ENCODE results near the gene ORC2.

GRCh38 chr2:200922439-200922838, 41.0 kb downstream of the ORC2 start:
- TF ChIP-seq POLR2AphosphoS5 (IDR thresholded peaks at IDR 0.05; ENCODE audit: low read depth, low read length) = no peak
- no peak for TF ChIP-seq RAD21 (IDR thresholded peaks at IDR 0.05; ENCODE audit: low read length)
- TF ChIP-seq USF2 (IDR thresholded peaks at IDR 0.05; ENCODE audit: borderline replicate concordance, low read depth, low read length) = no peak
- TF ChIP-seq CTCF (IDR thresholded peaks at IDR 0.05) = no peak
- TF ChIP-seq IRF3 (IDR thresholded peaks at IDR 0.05; ENCODE audit: low read depth, low read length) = no peak
- TF ChIP-seq ELF1 (IDR thresholded peaks at IDR 0.05) = no peak
- TF ChIP-seq SIN3A (IDR thresholded peaks at IDR 0.05; ENCODE audit: borderline replicate concordance, low read depth, low read length) = no peak
- no peak for TF ChIP-seq TAF1 (IDR thresholded peaks at IDR 0.05; ENCODE audit: borderline replicate concordance, low read depth, low read length)
- no peak for TF ChIP-seq MAX (IDR thresholded peaks at IDR 0.05; ENCODE audit: low read depth)
- no peak for TF ChIP-seq REST (IDR thresholded peaks at IDR 0.05; ENCODE audit: low read depth, low read length)

Data from SK-N-SH (cell line).